GM12891 (cell line): ENCODE data around the gene PPP2R3A.

Source experiments
- PAX5 ChIP-seq: IDR thresholded peaks from 2 replicates; pipeline ENCODE4 v1.6.1; 2011; ENCODE audit warnings: low read length, moderate library complexity, mild to moderate bottlenecking; ENCODE audit not compliant: insufficient read depth, severe bottlenecking
- POLR2A ChIP-seq: IDR thresholded peaks from 2 replicates; pipeline ENCODE4 v1.6.1; 2011; ENCODE audit warnings: low read depth, low read length, control low read depth
- POLR2AphosphoS5 ChIP-seq: IDR thresholded peaks from 2 replicates; pipeline ENCODE4 v1.6.1; 2011; ENCODE audit warnings: low read depth, low read length, control low read depth
- POU2F2 ChIP-seq: IDR thresholded peaks from 2 replicates; pipeline ENCODE4 v1.6.1; 2011; ENCODE audit warnings: low read depth, mild to moderate bottlenecking, control low read depth, low read length, moderate library complexity
- SPI1 ChIP-seq: IDR thresholded peaks from 2 replicates; pipeline ENCODE4 v1.6.1; 2011; ENCODE audit warnings: low read depth, low read length, control low read depth
- TAF1 ChIP-seq: IDR thresholded peaks from 2 replicates; pipeline ENCODE4 v1.6.1; 2011; ENCODE audit warnings: low read depth, low read length, control low read depth

DNA sequence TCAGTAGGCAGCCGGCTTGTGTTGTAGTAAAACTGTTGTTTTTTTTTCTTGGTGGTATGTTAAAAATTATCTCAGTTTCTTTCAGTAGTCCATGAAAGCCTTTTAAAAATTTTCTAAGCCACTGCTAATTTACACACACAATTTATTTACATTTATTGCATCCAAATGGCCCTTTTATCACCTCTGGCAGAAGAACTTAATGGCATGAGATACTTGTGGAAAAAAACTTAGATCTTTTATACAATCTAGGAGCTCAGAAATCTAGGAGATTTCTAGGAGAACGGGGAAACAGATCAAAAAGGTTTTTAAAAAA is 1.4 kb downstream of the PPP2R3A start:
- no peak for TF ChIP-seq POLR2AphosphoS5
- TF ChIP-seq POLR2A, result no peak
- TF ChIP-seq SPI1, result no peak
- no peak for TF ChIP-seq TAF1
- TF ChIP-seq POU2F2, result no peak
- TF ChIP-seq PAX5, result no peak
